GM23248 (cell line): ENCODE results near the gene POU3F1.

Experiments used
- EZH2 ChIP-seq: fragments of 200-600 bp; sonication (generic); IDR thresholded peaks from 2 replicates; pipeline ENCODE4 v1.6.1; 2018; ENCODE audit warnings: antibody characterized with exemption, mild to moderate bottlenecking; ENCODE audit not compliant: insufficient read depth, poor library complexity, severe bottlenecking
- EZH2phosphoT487 ChIP-seq: fragments of 200-600 bp; sonication (generic); IDR thresholded peaks from 2 replicates; pipeline ENCODE4 v1.6.1; 2018; ENCODE audit warnings: antibody characterized with exemption, moderate library complexity, mild to moderate bottlenecking, low read depth; ENCODE audit not compliant: insufficient read depth

- TF ChIP-seq EZH2 (no peak), EZH2phosphoT487 (no peak)
These were observed 21.8 kb upstream of the POU3F1 start for GRCh38 chr1:38068220-38068979.
